Activated CD4-positive, alpha-beta T cell treated with anti-CD3 and anti-CD28 coated beads, Interleukin-10, Interleukin-2, amounts not matched to agents 100 ng/mL and 50 ng/mL, durations not matched to agents 16 hours and 8 hours (primary cell): ENCODE data around the gene ACBD6.

Source experiments
- DNase-seq: peaks from one replicate; pipeline ENCODE4 v3.0.0-alpha.2; 2020

The ACBD6 gene

DNA sequence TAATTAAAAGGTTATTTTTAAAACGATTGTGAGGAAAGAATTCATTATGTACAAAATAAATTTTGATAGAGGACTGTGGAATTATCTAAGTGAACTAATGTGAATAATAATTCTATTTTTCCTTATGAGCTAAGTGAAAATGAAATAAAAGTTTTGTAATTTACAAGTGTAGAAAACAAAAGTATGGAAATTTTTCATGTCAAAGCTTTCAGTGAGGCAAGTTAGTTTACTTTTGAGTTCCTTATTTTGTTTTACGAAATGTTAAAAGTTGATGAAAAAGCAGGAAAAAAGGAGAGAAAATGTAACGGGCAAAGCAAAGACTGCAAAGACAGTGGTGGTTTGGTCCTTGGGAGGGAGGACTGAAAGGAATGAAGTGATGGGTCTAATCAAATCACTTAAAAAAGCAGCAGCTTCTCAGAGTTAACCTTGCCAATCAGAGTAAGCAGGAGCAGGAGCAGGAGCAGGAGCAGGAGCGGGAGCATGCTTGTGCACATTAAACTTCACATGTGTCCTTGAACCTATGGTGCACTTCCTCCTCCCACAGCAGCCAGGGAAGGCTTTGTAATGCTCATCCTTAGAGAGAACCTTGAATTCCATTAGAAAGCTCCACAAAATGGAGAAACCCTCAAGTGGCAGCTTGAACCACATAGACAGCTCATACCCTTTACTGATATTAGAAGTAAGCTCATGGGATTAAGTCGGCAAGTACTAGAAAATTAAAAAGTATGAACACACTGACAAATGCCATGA lies 139.0 kb downstream of the ACBD6 start:
- no peak for DNase-seq

DNA sequence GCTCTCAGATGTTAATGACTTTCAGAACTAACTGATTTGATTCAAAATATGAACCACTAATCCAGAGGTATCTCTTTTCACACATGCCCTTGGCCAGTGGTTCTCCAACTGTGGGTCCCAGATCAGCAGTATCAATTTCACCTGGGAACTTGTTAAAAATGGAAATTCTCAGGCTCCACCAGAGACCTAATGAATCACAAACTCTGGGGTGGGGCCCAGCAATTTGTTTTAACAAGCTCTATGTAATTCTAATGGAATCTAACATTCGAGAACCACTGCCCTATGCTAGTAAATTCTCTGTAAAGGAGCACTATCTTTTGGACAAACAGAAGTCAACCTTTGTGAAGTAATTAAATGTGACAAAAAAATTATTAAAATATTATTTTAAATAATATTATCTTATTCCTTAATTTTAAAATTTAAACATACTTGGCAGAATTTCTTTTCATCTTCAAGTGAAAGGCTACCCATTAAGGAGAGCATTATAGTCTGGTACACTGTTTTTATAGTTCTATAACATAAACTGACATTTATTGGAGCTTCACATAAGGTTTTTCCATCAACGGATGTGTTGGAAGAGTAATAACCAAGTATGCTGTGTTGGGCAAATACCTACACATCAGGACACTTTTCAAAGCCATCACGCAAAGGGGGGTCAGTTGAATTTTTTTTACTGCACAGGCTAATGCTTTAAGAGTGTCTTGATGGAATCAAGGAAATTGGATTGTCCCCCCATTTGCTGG lies 141.9 kb downstream of the ACBD6 start:
- no peak for DNase-seq

GRCh38 chr1:180358649-180359048 lies 143.7 kb downstream of the ACBD6 start:
- no peak for DNase-seq

- DNase-seq = no peak
These were observed 148.4 kb downstream of the ACBD6 start for GRCh38 chr1:180353945-180354344.

DNA sequence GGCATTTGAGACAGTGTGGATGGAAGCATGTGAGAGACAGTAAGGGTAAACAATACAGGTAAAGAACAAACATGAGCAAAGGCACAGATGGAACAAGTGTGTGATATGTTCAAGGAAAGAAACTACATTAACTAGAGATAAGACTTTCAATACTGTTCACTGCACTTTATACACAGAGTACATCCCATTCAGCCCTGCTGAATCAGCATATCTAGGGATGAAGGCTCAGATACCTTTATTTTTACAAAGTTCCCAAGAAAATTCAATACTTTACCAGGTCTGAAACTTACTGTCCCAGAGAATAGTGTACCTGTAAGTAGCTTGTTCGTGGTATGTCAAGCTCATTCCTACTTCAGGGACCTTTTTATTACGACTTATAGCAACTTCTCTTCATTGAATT lies 149.8 kb downstream of the ACBD6 start:
- no peak for DNase-seq

DNA sequence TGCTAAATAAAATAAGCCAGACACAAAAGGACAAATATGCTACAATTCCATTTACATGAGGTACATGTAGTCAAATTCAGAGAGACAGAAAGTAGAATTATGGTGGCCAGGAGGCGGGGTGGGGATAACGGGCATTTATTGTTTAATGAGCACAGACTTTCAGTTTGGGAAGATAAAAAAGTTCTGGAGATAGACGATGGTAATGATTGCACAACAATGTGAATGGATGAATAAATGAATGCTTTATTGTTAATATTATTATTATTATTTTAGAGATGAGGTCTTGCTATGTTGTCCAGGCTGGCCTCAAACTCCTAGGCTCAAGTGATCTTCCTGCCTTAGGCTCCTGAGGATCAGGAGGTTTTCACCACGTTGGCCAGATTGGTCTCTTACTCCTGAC lies 150.4 kb downstream of the ACBD6 start:
- no peak for DNase-seq

- no peak for DNase-seq
These were observed 157.2 kb downstream of the ACBD6 start for GRCh38 chr1:180345148-180345547.

DNA sequence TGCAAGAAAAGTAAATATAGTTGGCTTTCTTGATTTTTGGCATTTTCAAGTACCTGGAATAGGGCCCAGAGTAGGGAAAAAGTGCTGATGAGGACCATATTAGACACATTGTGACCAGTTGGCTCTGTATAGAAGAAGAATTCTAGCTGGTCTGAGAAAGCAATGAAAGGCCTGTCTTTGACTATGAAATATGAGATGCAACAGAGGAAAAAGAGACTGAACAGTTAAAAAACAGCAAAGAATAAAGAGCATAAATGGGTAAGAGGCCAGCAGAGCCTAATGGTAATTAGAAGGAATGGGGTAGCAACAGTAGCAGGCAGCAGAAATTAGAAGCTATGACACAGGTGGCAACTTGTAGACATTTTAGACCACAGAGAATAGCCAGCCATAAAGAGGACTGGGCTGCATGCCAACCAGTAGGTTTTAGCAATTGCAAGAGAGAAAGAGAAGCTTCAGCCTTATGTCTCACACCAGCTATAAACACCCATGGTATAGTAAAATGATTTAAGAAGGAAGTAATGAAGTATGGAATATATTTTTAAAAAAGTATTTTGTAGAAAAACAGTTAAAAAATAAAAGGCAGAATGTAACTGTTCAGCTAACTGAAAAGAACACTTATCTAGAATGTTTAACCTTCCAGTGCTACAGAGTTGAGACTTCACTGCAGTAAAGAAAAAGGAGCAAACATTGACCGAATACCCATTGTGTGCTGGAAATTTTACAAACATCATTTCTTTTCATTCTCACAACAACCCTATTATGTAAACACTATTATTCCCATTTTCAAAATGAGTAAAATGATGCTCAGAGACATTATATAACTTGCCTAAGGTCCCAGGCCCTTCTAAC lies 158.2 kb downstream of the ACBD6 start:
- no peak for DNase-seq

DNA sequence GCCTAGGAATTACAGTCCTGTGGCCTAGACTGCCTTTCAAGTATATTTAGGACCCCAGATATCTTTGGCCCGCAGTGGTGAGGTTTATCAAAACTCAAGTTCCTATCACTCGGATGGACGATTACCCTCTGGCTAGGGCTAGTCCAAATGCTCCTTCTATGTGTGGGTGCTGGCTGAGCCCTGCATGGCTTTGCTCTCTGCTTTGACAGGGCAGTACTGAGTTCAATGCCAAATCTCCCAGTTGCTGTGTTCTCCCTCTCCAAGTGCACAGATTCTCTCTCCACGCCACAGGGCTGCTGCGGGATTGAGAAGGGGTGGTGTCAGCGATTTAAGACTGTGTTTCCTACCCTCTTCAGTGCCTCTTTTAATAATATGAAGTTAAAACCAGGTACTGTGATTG lies 175.3 kb downstream of the ACBD6 start:
- DNase-seq = no peak

GRCh38 chr1:180312926-180313325 lies 189.5 kb downstream of the ACBD6 start:
- no peak for DNase-seq

DNA sequence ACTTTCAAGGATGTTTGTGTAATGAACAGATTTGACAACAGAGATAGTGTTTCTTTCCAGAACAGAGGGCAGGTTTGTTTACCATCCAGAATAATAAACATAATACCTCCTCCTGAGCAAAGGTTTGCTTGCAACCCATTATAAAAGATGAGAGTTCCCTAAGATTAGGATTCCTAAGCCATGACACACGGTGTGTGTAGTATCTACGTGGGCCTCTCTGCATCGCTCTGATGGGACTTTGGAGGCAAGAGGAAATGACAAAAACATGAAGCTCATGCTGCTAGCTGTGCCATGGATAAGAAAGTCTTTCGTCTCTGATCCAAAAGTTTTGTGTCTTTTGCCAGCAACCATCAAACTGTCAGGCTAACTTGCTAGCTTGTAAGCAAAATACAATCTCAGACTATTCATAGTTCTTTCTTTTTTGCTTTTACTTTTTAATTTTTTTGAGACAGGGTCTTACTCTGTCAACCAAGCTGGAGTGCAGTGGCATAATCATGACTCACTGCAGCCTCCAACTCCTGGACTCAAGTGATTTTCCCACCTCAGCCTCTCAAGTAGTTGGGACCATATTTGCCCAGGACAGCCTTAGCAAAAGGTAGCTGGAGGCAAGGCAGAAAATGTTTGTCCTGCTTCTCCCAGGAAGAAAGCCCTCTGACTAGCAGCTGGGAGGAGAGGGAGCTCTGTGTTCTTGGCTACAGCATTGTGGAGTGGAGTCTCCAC lies 191.2 kb downstream of the ACBD6 start:
- no peak for DNase-seq

DNA sequence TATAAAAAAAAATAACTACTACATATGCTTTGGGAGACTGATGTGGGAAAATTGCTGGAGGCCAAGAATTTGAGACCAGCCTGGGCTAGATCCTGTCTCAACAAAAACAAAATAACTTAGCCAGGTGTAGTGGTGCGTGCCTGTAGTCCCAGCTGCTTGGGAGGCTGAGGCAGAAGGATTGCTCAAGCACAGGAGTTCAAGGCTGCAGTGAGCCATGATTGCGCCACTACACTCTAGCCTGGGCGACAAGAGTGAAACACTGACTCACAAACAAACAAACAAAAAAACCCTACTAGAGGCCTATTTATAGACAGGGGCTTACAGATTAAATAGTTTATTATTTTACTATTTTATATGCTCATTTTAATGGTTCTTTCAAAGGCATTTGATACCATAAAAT lies 192.3 kb downstream of the ACBD6 start:
- no peak for DNase-seq

DNA sequence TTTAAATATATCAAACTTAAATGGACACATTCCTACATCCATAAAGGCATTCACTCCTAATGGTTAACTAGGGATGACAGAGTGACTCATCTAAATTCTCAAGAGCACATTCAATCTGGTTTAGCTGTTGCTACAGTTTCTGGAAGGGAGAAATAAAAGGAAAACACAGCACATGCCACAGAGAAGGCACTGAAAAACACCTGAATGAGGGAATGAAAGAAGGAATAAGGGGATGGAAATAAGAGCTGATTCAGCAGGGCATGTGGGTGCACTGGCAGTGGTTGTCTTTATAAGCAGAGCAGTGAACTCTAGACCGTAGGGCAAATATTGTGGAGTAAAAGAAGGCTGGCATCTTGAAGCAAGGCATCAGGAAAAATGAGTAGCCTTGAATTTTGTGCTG lies 193.0 kb downstream of the ACBD6 start:
- no peak for DNase-seq

DNA sequence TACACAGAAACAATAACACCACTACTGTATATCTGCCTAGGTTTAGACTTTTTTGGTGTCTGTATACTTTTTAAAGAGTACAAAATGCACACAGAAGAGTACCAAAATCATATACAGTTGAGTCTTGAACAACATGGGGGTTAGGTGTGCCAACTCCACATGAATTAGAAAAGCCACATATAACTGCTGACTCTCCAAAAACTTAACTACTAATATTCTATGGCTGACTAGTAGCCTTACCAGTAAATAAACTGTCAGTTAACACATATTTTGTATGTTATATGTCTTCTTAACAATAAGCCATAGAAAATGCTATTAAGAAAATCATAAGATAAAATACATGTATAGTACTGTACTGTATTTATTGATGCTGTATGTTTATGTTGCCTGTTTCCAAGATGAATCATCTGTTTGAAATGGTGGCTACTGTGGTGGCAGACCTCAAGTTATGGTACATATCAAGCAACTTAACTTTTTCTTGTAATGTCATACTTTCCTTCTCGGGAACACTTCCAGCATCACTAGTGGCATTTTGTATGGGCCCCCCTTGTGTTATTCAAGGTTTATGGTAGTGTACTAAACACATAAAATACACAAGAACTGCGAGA lies 201.1 kb downstream of the ACBD6 start:
- peak; percentile 8 for DNase-seq

- no peak for DNase-seq
These were observed 202.7 kb downstream of the ACBD6 start for GRCh38 chr1:180299479-180300221.

- no peak for DNase-seq
These were observed 206.4 kb downstream of the ACBD6 start for GRCh38 chr1:180295999-180296398.

DNA sequence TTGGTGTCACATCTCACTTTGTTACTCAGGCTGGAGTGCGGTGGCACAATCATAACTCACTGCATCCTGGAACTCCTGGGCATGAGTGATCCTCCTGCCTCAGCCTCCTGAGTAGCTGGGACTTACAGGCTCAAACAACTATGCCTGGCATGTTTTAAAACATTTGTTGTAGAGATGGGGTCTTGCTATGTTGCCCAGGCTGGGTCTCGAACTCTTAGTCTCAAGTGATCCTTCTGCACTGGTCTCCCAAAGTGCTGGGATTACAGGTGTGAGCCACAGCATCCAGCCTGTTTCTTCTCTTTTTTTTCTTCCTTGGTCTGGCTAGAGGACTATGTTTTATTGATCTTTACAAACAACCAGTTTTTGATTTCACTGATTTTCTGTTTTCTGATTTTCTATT lies 207.7 kb downstream of the ACBD6 start:
- DNase-seq = no peak

- DNase-seq = peak; percentile 39
These were observed 211.4 kb downstream of the ACBD6 start for GRCh38 chr1:180291004-180291403.

DNA sequence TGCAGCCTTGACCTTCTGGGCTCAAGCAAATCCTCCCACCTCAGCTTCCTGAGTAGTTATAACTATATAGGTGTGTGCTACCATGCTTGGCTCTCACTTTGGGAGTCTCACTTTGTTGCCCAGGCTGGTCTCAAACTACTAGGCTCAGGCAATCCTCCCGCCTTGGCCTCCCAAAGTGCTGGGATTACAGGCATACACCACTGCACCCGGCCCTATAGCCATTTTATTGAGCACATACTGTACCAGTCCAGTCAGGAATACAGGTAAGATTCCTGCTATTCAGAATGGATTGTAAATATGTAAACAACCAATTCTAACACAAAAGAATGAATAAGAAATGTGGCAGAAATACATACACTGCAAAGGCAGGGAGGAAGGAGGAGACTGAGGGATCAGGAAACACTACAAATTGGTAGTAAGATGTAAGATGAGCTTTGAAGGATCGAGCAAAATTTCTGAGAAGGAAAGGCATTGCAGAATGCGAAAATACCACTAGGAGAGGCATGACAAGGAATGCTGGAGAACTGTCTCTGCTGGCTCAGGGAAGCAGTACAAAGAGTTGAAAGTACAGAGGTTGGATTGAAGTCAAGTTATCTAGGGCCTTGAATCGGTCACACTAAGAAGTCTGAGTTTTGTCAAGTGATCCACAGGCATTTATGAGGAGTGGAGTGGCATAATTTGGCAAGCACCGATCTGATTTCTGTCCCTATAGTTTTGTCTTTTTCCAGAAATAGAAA lies 211.9 kb downstream of the ACBD6 start:
- DNase-seq = no peak

DNA sequence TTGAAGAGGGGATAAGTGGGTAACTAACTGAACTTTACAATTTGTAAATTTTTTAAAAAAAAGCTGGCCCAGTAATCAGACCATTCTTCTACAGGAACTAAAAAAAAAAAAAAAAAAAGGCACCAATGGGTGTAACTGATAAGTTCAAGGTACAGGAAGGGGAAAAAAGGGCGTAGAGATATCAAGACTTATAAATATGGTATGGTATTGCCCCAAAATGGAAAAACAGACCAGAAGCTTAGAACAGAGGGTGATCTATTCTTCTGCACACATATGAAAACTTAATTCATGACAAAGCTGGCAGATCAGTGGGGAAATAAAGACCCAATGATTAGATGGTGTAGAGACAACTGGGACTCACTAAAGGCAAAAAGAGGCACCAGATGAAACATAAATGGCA lies 213.4 kb downstream of the ACBD6 start:
- DNase-seq = no peak
